ENCODE measurements around the gene SP1. TPM values are rescaled to one million over a fixed set of nuclear protein-coding genes. Genes with fewer than 3 reads are reported as not detected.

SP1 gene
- total and polyA plus RNA-seq, 9 of the 15 experiments (the other 6 are each of a cell fraction or from before 2014, with no cell fraction given) = 8.0 to 65.5 (median 41.6) TPM

DNA sequence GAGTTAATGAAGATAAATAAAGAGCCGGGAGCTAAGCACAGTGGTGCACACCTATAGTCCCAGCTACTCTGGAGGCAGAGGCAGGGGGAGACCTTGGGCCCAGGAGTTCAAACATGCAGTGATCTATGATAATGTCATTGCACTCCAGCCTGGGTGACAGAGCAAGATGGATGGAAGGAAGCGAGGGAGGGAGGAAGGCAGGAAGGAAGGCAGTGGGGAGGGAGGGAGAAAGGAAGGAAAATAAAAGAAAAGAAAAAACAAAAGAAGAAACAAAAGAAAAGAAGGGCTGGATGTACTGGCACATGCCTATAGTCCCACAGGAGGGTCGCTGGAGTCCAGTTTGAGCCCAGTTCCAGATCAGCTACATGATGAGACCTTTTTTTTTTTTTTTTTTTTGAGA is 24.9 kb upstream of the SP1 start (continued):
- TF ChIP-seq, protein P1, sequence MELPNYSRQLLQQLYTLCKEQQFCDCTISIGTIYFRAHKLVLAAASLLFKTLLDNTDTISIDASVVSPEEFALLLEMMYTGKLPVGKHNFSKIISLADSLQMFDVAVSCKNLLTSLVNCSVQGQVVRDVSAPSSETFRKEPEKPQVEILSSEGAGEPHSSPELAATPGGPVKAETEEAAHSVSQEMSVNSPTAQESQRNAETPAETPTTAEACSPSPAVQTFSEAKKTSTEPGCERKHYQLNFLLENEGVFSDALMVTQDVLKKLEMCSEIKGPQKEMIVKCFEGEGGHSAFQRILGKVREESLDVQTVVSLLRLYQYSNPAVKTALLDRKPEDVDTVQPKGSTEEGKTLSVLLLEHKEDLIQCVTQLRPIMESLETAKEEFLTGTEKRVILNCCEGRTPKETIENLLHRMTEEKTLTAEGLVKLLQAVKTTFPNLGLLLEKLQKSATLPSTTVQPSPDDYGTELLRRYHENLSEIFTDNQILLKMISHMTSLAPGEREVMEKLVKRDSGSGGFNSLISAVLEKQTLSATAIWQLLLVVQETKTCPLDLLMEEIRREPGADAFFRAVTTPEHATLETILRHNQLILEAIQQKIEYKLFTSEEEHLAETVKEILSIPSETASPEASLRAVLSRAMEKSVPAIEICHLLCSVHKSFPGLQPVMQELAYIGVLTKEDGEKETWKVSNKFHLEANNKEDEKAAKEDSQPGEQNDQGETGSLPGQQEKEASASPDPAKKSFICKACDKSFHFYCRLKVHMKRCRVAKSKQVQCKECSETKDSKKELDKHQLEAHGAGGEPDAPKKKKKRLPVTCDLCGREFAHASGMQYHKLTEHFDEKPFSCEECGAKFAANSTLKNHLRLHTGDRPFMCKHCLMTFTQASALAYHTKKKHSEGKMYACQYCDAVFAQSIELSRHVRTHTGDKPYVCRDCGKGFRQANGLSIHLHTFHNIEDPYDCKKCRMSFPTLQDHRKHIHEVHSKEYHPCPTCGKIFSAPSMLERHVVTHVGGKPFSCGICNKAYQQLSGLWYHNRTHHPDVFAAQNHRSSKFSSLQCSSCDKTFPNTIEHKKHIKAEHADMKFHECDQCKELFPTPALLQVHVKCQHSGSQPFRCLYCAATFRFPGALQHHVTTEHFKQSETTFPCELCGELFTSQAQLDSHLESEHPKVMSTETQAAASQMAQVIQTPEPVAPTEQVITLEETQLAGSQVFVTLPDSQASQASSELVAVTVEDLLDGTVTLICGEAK (IDR thresholded peaks at IDR 0.05) = peak; percentile 51
- TF ChIP-seq, protein P1 (CRISPR knock-in tag; IDR thresholded peaks at IDR 0.05) = no peak
- TF ChIP-seq PBX2 (CRISPR knock-in tag; IDR thresholded peaks at IDR 0.05; ENCODE audit: low read depth) (no peak), PBX2 (tag; conservative IDR thresholded peaks at IDR 0.05; ENCODE audit: low read depth) (peak; percentile 98), HIVEP1 (CRISPR knock-in tag; IDR thresholded peaks at IDR 0.05) (no peak), NR3C1 (CRISPR knock-in tag; IDR thresholded peaks at IDR 0.05) (no peak), LEF1 (IDR thresholded peaks at IDR 0.05) (peak; percentile 81)
- TF ChIP-seq, protein P2, sequence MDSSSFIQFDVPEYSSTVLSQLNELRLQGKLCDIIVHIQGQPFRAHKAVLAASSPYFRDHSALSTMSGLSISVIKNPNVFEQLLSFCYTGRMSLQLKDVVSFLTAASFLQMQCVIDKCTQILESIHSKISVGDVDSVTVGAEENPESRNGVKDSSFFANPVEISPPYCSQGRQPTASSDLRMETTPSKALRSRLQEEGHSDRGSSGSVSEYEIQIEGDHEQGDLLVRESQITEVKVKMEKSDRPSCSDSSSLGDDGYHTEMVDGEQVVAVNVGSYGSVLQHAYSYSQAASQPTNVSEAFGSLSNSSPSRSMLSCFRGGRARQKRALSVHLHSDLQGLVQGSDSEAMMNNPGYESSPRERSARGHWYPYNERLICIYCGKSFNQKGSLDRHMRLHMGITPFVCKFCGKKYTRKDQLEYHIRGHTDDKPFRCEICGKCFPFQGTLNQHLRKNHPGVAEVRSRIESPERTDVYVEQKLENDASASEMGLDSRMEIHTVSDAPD (CRISPR knock-in tag; IDR thresholded peaks at IDR 0.05) = no peak
